ENCODE results near the gene RNF121.

The RNF121 gene

DNA sequence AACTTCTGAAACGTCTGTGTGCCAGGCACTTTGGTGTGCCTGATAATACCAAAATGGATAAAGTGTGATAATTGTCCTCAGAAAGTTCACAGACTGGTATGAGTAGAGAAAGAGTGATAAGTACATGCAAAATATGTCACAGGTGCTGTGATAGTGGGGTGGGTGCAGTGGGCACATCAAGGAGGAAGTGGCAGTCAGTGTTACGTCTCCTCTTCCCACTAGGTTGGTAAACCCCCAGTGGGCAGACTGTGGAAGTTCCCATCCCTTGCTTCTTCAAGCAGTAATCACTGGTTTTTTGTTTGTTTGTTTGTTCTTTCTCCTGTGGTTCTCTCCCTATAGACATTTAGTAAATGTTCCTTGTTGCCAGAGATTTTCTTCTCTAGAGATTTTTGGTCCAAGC, 5.4 kb downstream of the RNF121 start:
- H3K4me3 ChIP-seq, result no peak overlapping the region
- peaks cover 33% of the 10 kb centered on the region for H3K4me1 ChIP-seq
- no peaks in the 10 kb centered on the region for H3K9me3 ChIP-seq
- H3K27ac ChIP-seq, result no peak overlapping the region
- H3K4me2 ChIP-seq, result no peak overlapping the region; the same call in 1 of the 2 replicates
- peaks cover 27% of the 10 kb centered on the region for H4K20me1 ChIP-seq
- no peak for TF ChIP-seq Cebpa-rat (IDR thresholded peaks at IDR 0.05)
- H3K9ac ChIP-seq, result no peak overlapping the region
- H3K27me3 ChIP-seq, result no peaks in the 10 kb centered on the region
- peaks cover 19% of the 10 kb centered on the region; the same call in 1 of the 2 replicates for H3K36me3 ChIP-seq

- peaks cover 29% of the 10 kb centered on the region for H4K20me1 ChIP-seq
Measured at GRCh38 chr11:71935338-71935925, 6.6 kb downstream of the RNF121 start.

DNA sequence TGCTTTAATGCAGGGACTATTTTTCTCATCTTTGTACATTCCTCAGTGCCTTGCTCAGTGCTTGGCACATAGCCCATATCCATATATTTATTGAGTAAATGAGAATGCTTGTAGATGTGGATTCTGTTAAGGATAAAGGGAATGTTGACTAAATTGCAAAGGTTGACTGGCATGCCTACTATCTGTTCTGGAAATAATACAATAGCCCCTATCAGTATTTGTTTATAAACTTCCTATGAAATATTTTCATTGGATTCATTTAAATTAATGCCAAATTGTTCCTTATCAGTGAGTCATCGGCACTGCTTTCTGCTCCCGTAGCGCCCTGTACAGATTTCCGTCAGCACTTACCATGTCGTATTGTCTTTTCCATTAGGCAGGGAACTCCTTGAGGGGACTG, 8.0 kb downstream of the RNF121 start:
- no peak for TF ChIP-seq Cebpa-rat (IDR thresholded peaks at IDR 0.05)
- Histone ChIP-seq H3K9me3 (no peaks in the 10 kb centered on the region), H3K4me3 (no peak overlapping the region), H3K27ac (no peak overlapping the region), H3K27me3 (no peaks in the 10 kb centered on the region), H3K36me3 (peaks cover 20% of the 10 kb centered on the region; the same call in 1 of the 2 replicates), H3K9ac (no peak overlapping the region), H3K4me1 (peaks cover 7% of the 10 kb centered on the region), H4K20me1 (peaks cover 29% of the 10 kb centered on the region), H3K4me2 (no peak overlapping the region)

More at GRCh38 chr11:71935338-71935925, 6.6 kb downstream of the RNF121 start:
- Histone ChIP-seq H3K36me3 (peaks cover 20% of the 10 kb centered on the region; the same call in 1 of the 2 replicates), H3K4me1 (peaks cover 21% of the 10 kb centered on the region), H3K4me3 (no peak overlapping the region), H3K9ac (no peak overlapping the region), H3K9me3 (no peaks in the 10 kb centered on the region), H3K27ac (no peak overlapping the region), H3K4me2 (no peak overlapping the region), H3K27me3 (no peaks in the 10 kb centered on the region)
- TF ChIP-seq Cebpa-rat (IDR thresholded peaks at IDR 0.05), result no peak

GRCh38 chr11:71937826-71938225, 9.0 kb downstream of the RNF121 start:
- Histone ChIP-seq H3K36me3 (peaks cover 20% of the 10 kb centered on the region; the same call in 1 of the 2 replicates), H3K9ac (no peak overlapping the region), H4K20me1 (peaks cover 29% of the 10 kb centered on the region), H3K27me3 (no peaks in the 10 kb centered on the region), H3K4me1 (peaks cover 7% of the 10 kb centered on the region), H3K4me2 (no peak overlapping the region), H3K27ac (no peak overlapping the region), H3K9me3 (no peaks in the 10 kb centered on the region), H3K4me3 (no peak overlapping the region)
- TF ChIP-seq Cebpa-rat (IDR thresholded peaks at IDR 0.05), result no peak

DNA sequence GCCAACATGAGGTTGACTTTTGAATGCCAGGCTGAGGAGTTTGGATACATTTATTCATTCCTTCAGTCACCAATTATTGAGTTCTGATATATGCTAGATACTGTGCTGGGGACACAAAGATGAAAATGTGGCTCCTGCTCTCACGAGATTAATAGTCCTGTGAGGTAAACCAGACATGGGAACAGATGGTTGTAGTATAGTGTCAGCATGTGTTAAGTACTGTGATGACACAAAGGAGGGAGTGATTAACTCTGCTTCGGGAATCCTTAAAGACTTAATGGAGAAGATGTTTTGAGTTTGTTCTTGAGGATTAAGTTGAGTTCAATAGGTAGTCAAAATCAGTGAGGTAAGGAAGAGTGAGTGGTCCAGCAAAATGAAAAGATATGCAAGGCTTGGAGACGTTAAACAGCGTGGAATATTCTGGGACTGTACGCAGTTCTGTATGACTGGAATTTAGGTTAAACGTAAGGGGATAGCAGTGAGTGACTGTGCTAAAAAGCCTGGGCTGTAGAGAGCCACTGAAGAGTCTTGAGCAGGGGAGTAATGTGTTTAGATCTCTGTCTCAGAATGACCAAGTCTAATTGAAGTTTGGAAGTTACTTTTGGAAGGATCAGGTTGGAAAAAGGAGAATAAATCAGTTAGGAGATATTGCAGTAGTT, 11.8 kb downstream of the RNF121 start:
- Histone ChIP-seq H3K4me3 (no peak overlapping the region), H3K27me3 (no peaks in the 10 kb centered on the region), H3K4me2 (no peak overlapping the region), H3K9ac (no peak overlapping the region), H3K9me3 (no peaks in the 10 kb centered on the region), H4K20me1 (peaks cover 23% of the 10 kb centered on the region; the same call in 1 of the 2 replicates), H3K27ac (no peak overlapping the region), H3K4me1 (peaks cover 10% of the 10 kb centered on the region), H3K36me3 (peaks cover 30% of the 10 kb centered on the region; the same call in 1 of the 2 replicates)
- no peak for TF ChIP-seq Cebpa-rat (IDR thresholded peaks at IDR 0.05)

GRCh38 chr11:71946144-71946571, 17.3 kb downstream of the RNF121 start:
- no peak overlapping the region for H3K4me3 ChIP-seq
- no peak for TF ChIP-seq Cebpa-rat (IDR thresholded peaks at IDR 0.05)
- 0 out of 2 replicates have a peak, but pooled peaks cover 26% of the 10 kb centered on the region for H3K36me3 ChIP-seq
- H4K20me1 ChIP-seq, result 0 out of 2 replicates have a peak, but pooled peaks cover 12% of the 10 kb centered on the region
- H3K9me3 ChIP-seq, result no peaks in the 10 kb centered on the region
- H3K4me2 ChIP-seq, result no peak overlapping the region
- H3K27ac ChIP-seq, result no peak overlapping the region
- peaks cover 27% of the 10 kb centered on the region for H3K4me1 ChIP-seq
- H3K9ac ChIP-seq, result no peak overlapping the region
- no peaks in the 10 kb centered on the region for H3K27me3 ChIP-seq

GRCh38 chr11:71947498-71947897, 18.7 kb downstream of the RNF121 start:
- Histone ChIP-seq H3K4me3 (no peak overlapping the region), H4K20me1 (peaks cover 12% of the 10 kb centered on the region; the same call in 1 of the 2 replicates), H3K27ac (0 out of 2 replicates have a peak overlapping the region, but pooled peaks have one; percentile 6), H3K9ac (no peak overlapping the region), H3K4me2 (no peak overlapping the region), H3K9me3 (no peaks in the 10 kb centered on the region), H3K27me3 (no peaks in the 10 kb centered on the region), H3K4me1 (peaks cover 27% of the 10 kb centered on the region), H3K36me3 (0 out of 2 replicates have a peak, but pooled peaks cover 26% of the 10 kb centered on the region)
- TF ChIP-seq Cebpa-rat (IDR thresholded peaks at IDR 0.05), result no peak

DNA sequence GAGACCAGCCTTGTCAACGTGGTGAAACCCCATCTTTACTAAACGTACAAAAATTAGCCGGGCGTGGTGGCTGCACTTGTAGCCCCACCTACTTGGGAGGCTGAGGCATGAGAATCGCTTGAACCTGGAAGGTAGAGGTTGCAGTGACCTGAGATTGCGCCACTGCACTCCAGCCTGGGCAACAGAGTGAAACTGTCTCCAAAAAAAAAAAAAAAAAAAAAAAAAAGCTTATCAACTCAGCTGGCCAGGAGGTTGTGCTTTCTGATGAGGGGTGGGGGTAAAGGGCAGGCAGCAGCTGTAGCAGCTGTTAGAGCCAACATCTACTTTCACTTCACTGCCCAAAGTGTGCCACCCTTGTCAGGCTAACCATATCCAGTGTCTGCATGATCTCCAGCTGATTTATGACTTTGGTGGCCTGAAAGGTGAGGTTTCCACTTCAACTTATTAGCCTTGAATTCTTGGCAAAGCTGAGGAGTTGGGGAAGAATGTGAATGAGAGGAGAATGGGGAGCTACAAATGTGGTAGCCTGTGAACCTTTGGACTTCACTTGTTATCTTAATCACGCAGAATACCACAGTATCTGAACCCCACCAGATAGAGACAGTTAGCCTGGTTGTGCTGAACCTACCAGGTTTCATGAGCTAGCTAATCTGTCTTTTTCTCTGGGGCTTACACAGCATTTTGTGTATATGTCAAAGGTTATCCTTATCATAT, 19.6 kb downstream of the RNF121 start:
- Histone ChIP-seq H4K20me1 (peaks cover 12% of the 10 kb centered on the region; the same call in 1 of the 2 replicates), H3K27me3 (no peaks in the 10 kb centered on the region), H3K4me1 (peaks cover 27% of the 10 kb centered on the region), H3K4me2 (no peak overlapping the region), H3K4me3 (no peak overlapping the region), H3K27ac (no peak overlapping the region), H3K9me3 (no peaks in the 10 kb centered on the region), H3K36me3 (0 out of 2 replicates have a peak, but pooled peaks cover 26% of the 10 kb centered on the region), H3K9ac (no peak overlapping the region)
- no peak for TF ChIP-seq Cebpa-rat (IDR thresholded peaks at IDR 0.05)

GRCh38 chr11:71949034-71949433, 20.2 kb downstream of the RNF121 start:
- H3K27ac ChIP-seq, result no peak overlapping the region
- no peak for TF ChIP-seq Cebpa-rat (IDR thresholded peaks at IDR 0.05)
- H3K4me2 ChIP-seq, result no peak overlapping the region
- no peaks in the 10 kb centered on the region for H3K27me3 ChIP-seq
- no peaks in the 10 kb centered on the region for H3K9me3 ChIP-seq
- H3K4me3 ChIP-seq, result no peak overlapping the region
- H3K4me1 ChIP-seq, result peaks cover 22% of the 10 kb centered on the region
- H3K9ac ChIP-seq, result no peak overlapping the region
- peaks cover 12% of the 10 kb centered on the region for H4K20me1 ChIP-seq
- H3K36me3 ChIP-seq, result 0 out of 2 replicates have a peak, but pooled peaks cover 26% of the 10 kb centered on the region
